H9 (cell line): ENCODE results near the gene COP1. TPM values are rescaled to one million over a fixed set of nuclear protein-coding genes. Genes with fewer than 3 reads are reported as not detected.
A peak's percentile ranks its signal among the peaks of the same experiment; 100 is the strongest.

Experiments
- DNase-seq: peaks from one replicate; pipeline ENCODE4 v3.0.0-alpha.2; 2017
- H2AFZ ChIP-seq: one replicate; pipeline ENCODE4 v1.6.1; 2013; ENCODE audit warnings: mild to moderate bottlenecking, low read length, control low read depth, moderate library complexity
- H2AK5ac ChIP-seq: 2 replicates; pipeline ENCODE4 v1.6.1; 2013; ENCODE audit warnings: low read length, control low read depth, mixed read lengths; ENCODE audit not compliant: insufficient read length
- H2BK120ac ChIP-seq: one replicate; pipeline ENCODE4 v1.6.1; 2013; ENCODE audit warnings: low read depth, mild to moderate bottlenecking, low read length, control low read depth, inconsistent platforms; ENCODE audit not compliant: poor library complexity, severe bottlenecking
- H2BK12ac ChIP-seq: 2 replicates; pipeline ENCODE4 v1.6.1; 2013; ENCODE audit warnings: low read length, control low read depth, mixed read lengths, low read depth; ENCODE audit not compliant: insufficient read length
- H2BK15ac ChIP-seq: 2 replicates; pipeline ENCODE4 v1.6.1; 2013; ENCODE audit warnings: low read depth, low read length, control low read depth
- H2BK20ac ChIP-seq: one replicate; pipeline ENCODE4 v1.6.1; 2013; ENCODE audit warnings: low read depth, mild to moderate bottlenecking, low read length, control low read depth, inconsistent platforms; ENCODE audit not compliant: poor library complexity, severe bottlenecking
- H2BK5ac ChIP-seq: 2 replicates; pipeline ENCODE4 v1.6.1; 2013; ENCODE audit warnings: low read length, control low read depth, mixed read lengths; ENCODE audit not compliant: insufficient read length
- H3K14ac ChIP-seq: 2 replicates; pipeline ENCODE4 v1.6.1; 2013; ENCODE audit warnings: low read length, control low read depth; ENCODE audit not compliant: insufficient read depth
- H3K18ac ChIP-seq: 2 replicates; pipeline ENCODE4 v1.6.1; 2013; ENCODE audit warnings: low read depth, mild to moderate bottlenecking, mixed read lengths, low read length, control low read depth; ENCODE audit not compliant: insufficient read length
- H3K23ac ChIP-seq: 2 replicates; pipeline ENCODE4 v1.6.1; 2013; ENCODE audit warnings: low read length, control low read depth, mixed read lengths, low read depth; ENCODE audit not compliant: insufficient read length
- H3K23me2 ChIP-seq: 2 replicates; pipeline ENCODE4 v1.6.1; 2013; ENCODE audit warnings: low read depth, mild to moderate bottlenecking, mixed read lengths, low read length, control low read depth; ENCODE audit not compliant: insufficient read length, poor library complexity, severe bottlenecking
- H3K27ac ChIP-seq: 2 replicates; pipeline ENCODE4 v1.5.1; 2013; ENCODE audit warnings: low read length, control low read depth, mixed read lengths, low read depth; ENCODE audit not compliant: insufficient read length
- H3K27me3 ChIP-seq: 2 replicates; pipeline ENCODE4 v1.6.1; 2013; ENCODE audit warnings: low read length, control low read depth, inconsistent platforms; ENCODE audit not compliant: insufficient read depth
- H3K4ac ChIP-seq: 2 replicates; pipeline ENCODE4 v1.6.1; 2013; ENCODE audit warnings: low read depth, mild to moderate bottlenecking, control low read depth, inconsistent platforms, low read length, moderate library complexity
- H3K4me1 ChIP-seq: 2 replicates; pipeline ENCODE4 v1.6.1; 2013; ENCODE audit warnings: low read length, control low read depth, inconsistent platforms; ENCODE audit not compliant: insufficient read depth
- H3K4me2 ChIP-seq: 2 replicates; pipeline ENCODE4 v1.6.1; 2013; ENCODE audit warnings: low read length, control low read depth, mixed read lengths; ENCODE audit not compliant: insufficient read length, insufficient read depth
- H3K56ac ChIP-seq: 2 replicates; pipeline ENCODE4 v1.6.1; 2013; ENCODE audit warnings: low read depth, mild to moderate bottlenecking, mixed read lengths, low read length, control low read depth; ENCODE audit not compliant: insufficient read length
- H3K79me1 ChIP-seq: 2 replicates; pipeline ENCODE4 v1.6.1; 2013; ENCODE audit warnings: low read depth, mild to moderate bottlenecking, moderate library complexity, low read length, control low read depth, inconsistent platforms; ENCODE audit not compliant: insufficient read depth, poor library complexity, severe bottlenecking
- H3K79me2 ChIP-seq: 2 replicates; pipeline ENCODE4 v1.6.1; 2013; ENCODE audit warnings: low read length, control low read depth, inconsistent platforms; ENCODE audit not compliant: insufficient read depth
- H3K9ac ChIP-seq: 2 replicates; pipeline ENCODE4 v1.6.1; 2013; ENCODE audit warnings: low read length, control low read depth, mixed read lengths; ENCODE audit not compliant: insufficient read length; ENCODE audit errors: extremely low read depth
- H3K9me3 ChIP-seq: one replicate; pipeline ENCODE4 v1.6.1; 2013; ENCODE audit warnings: low read depth, low read length, inconsistent platforms; ENCODE audit not compliant: control insufficient read depth
- H3T11ph ChIP-seq: one replicate; pipeline ENCODE4 v1.6.1; 2013; ENCODE audit warnings: mild to moderate bottlenecking, low read length, control low read depth, inconsistent platforms
- H4K20me1 ChIP-seq: one replicate; pipeline ENCODE4 v1.6.1; 2013; ENCODE audit not compliant: control insufficient read depth, insufficient read length, insufficient read depth
- H4K5ac ChIP-seq: 2 replicates; pipeline ENCODE4 v1.6.1; 2013; ENCODE audit warnings: low read depth, mild to moderate bottlenecking, mixed read lengths, low read length, control low read depth; ENCODE audit not compliant: insufficient read length
- H4K8ac ChIP-seq: replicated peaks from 2 replicates; pipeline ENCODE4 v1.6.1; 2013; ENCODE audit warnings: low read length, control low read depth, mixed read lengths, low read depth; ENCODE audit not compliant: insufficient read length
- H4K91ac ChIP-seq: 2 replicates; pipeline ENCODE4 v1.6.1; 2013; ENCODE audit warnings: low read depth, mild to moderate bottlenecking, moderate library complexity, mixed read lengths, low read length, control low read depth; ENCODE audit not compliant: insufficient read length
- H3K27ac Mint-ChIP-seq, 3 experiments: 2 replicates in 2 of 3; 3 replicates in 1 of 3; pipeline ENCODE4 v1.8.0; 2020 to 2021; ENCODE audit warnings: mixed read lengths in 3 of 3, mild to moderate bottlenecking in 1 of 3, moderate library complexity in 1 of 3
- H3K27me3 Mint-ChIP-seq: 2 replicates; pipeline ENCODE4 v1.8.0; 2021; ENCODE audit warnings: low read depth, mild to moderate bottlenecking, moderate library complexity, mixed read lengths
- H3K36me3 Mint-ChIP-seq, 3 experiments: 2 replicates in 2 of 3; 3 replicates in 1 of 3; pipeline ENCODE4 v1.8.0; 2020 to 2021; ENCODE audit warnings: low read depth in 3 of 3, mixed read lengths in 3 of 3; ENCODE audit not compliant: insufficient read depth in 1 of 3
- H3K4me1 Mint-ChIP-seq, 2 experiments: 2 replicates each; pipeline ENCODE4 v1.8.0; 2020; ENCODE audit warnings: mixed read lengths in 2 of 2
- H3K4me3 Mint-ChIP-seq, 2 experiments: 2 replicates in 1 of 2; 3 replicates in 1 of 2; pipeline ENCODE4 v1.8.0; 2020 to 2021; ENCODE audit warnings: mild to moderate bottlenecking in 2 of 2, mixed read lengths in 2 of 2, moderate library complexity in 1 of 2
- H3K9me3 Mint-ChIP-seq, 2 experiments: 2 replicates in 1 of 2; 3 replicates in 1 of 2; pipeline ENCODE4 v1.8.0; 2020; ENCODE audit warnings: mild to moderate bottlenecking in 2 of 2, mixed read lengths in 2 of 2, moderate library complexity in 1 of 2
- CTCF ChIP-seq: fragments of 200-600 bp; sonication (generic); conservative IDR thresholded peaks from 3 replicates; pipeline ENCODE4 v1.8.0; 2021; ENCODE audit warnings: antibody characterized with exemption, mild to moderate bottlenecking
- WGBS: extraction: QIAGEN DNeasy Blood & Tissue Kit; methylation state at CpG from one replicate; pipeline ENCODE4 v1.1.7; 2013; ENCODE audit warnings: missing lambda C conversion rate, low lambda C conversion rate, mixed read lengths; ENCODE audit not compliant: insufficient read length; ENCODE audit errors: extremely low coverage; 5-methylcytosine and 5-hydroxymethylcytosine counted together
- total RNA-seq: library from RNA; stranded (reverse); gene quantifications from 2 replicates; pipeline ENCODE4 v1.2.1, GENCODE V29; 2021

COP1 gene
- total RNA-seq, 1 experiment from 2014 or later, result 41.3 TPM

GRCh38 chr1:176208034-176208433 lies 948 bp upstream of the COP1 start:
- Mint-ChIP-seq H3K27me3 (no peaks in the 10 kb centered on the region; the same call in 1 of the 2 replicates), H3K27ac (peak overlapping the region; percentile 89 to 98 (median 90); a peak in 3 of 7 replicates), H3K4me1 (peaks cover 19 to 28% of the 10 kb centered on the region in 2 experiments), H3K4me3 (peak overlapping the region; percentile 95 to 98), H3K36me3 (peaks cover 0 to 3% (median 0%) of the 10 kb centered on the region in 3 experiments; a peak in 2 of 7 replicates), H3K9me3 (no peaks in the 10 kb centered on the region; a peak in 1 of 5 replicates)
- Histone ChIP-seq H3K14ac (no peak overlapping the region), H2BK15ac (no peak overlapping the region), H2BK12ac (no peak overlapping the region), H3T11ph (no peak overlapping the region), H2BK5ac (no peak overlapping the region), H4K91ac (no peak overlapping the region), H3K23me2 (no peaks in the 10 kb centered on the region), H3K79me2 (peaks cover 22% of the 10 kb centered on the region; the same call in 1 of the 2 replicates), H3K27ac (no peak overlapping the region), H4K5ac (no peak overlapping the region), H3K4ac (no peak overlapping the region), H2AK5ac (no peak overlapping the region), H2BK20ac (no peak overlapping the region), H4K20me1 (no peaks in the 10 kb centered on the region), H3K18ac (no peak overlapping the region), H2AFZ (no peak overlapping the region), H3K4me2 (peak overlapping the region; percentile 48), H3K4me1 (no peaks in the 10 kb centered on the region), H3K56ac (no peak overlapping the region), H3K27me3 (no peaks in the 10 kb centered on the region), H3K9me3 (no peaks in the 10 kb centered on the region), H2BK120ac (no peak overlapping the region), H3K23ac (no peak overlapping the region), H3K9ac (no peak overlapping the region), H4K8ac (no peak overlapping the region), H3K79me1 (no peaks in the 10 kb centered on the region)
- no peak for TF ChIP-seq CTCF
- DNase-seq, result no peak
- WGBS, result no CpG with 5 or more reads among the region's 9 CpGs
